ENCODE measurements around the gene FBXO24. TPM values are rescaled to one million over a fixed set of nuclear protein-coding genes. Genes with fewer than 3 reads are reported as not detected.
A peak's percentile ranks its signal among the peaks of the same experiment; 100 is the strongest.
"Not testable (repeated sequence)": the region's sequence is repeated elsewhere in the genome, so short reads cannot be mapped to it uniquely, and the experiment has no call there.

The FBXO24 gene, protein sequence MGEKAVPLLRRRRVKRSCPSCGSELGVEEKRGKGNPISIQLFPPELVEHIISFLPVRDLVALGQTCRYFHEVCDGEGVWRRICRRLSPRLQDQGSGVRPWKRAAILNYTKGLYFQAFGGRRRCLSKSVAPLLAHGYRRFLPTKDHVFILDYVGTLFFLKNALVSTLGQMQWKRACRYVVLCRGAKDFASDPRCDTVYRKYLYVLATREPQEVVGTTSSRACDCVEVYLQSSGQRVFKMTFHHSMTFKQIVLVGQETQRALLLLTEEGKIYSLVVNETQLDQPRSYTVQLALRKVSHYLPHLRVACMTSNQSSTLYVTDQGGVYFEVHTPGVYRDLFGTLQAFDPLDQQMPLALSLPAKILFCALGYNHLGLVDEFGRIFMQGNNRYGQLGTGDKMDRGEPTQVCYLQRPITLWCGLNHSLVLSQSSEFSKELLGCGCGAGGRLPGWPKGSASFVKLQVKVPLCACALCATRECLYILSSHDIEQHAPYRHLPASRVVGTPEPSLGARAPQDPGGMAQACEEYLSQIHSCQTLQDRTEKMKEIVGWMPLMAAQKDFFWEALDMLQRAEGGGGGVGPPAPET
- total RNA-seq, result 1 to 10 TPM in 1 of 2 experiments, under 1 TPM in 1; 0.80 to 1.3 TPM

- Mint-ChIP-seq H3K4me3 (peak within 1 kb of the TSS; percentile 98), H3K27ac (peak within 1 kb of the TSS; percentile 97), H3K36me3 (no peaks in the 10 kb centered on the region), H3K4me1 (peaks cover 23% of the 10 kb centered on the region), H3K27me3 (peaks cover 7% of the 10 kb centered on the region), H3K9me3 (ENCODE audit: low read depth) (no peaks in the 10 kb centered on the region)
- DNase-seq (peak; percentile 100), ATAC-seq (peak; percentile 84)
- CTCF ChIA-PET, result interaction anchor here (0.7 to 11.9 kb wide), 25 partner anchors 8 to 266 kb away, joined by 3 to 154 read pairs (median 6); partner anchors contain the start of genes MOSPD3, POP7, SLC12A9 and TSC22D4
Observed at GRCh38 chr7:100586266-100587025, at the start of gene FBXO24. FBXO24 (plus strand) TSS chr7:100586328; CDS start chr7:100586626, 298 bp downstream.

DNA sequence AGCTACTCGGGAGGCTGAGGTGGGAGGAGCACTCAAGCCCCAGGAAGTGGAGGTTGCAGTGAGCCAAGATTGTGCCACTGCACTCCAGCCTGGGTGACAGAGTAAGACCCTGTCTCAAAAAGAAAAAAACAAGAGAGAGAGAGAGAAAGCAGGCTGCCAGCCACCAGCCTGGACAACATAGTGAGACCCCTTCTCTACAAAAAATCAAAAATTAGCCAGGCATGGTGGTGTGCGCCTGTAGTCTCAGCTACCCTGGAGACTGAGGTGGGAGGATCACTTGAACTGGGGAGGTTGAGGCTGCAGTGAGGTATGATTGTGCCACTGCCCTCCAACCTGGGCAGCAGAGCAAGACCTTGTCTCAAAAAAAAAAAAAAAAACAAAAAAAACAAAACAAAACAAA lies 49.4 kb upstream of the FBXO24 start:
- ATAC-seq; H3K27ac Mint-ChIP-seq; H3K4me3 Mint-ChIP-seq; H3K36me3 Mint-ChIP-seq; DNase-seq; H3K9me3 Mint-ChIP-seq (ENCODE audit: low read depth); H3K27me3 Mint-ChIP-seq: not testable (repeated sequence)
- peaks cover 25% of the 10 kb centered on the region for H3K4me1 Mint-ChIP-seq
- CTCF ChIA-PET, result interaction anchor here (2.6 kb wide), 1 partner anchor 54 kb away, joined by 9 read pairs; no protein-coding TSS in a partner anchor

DNA sequence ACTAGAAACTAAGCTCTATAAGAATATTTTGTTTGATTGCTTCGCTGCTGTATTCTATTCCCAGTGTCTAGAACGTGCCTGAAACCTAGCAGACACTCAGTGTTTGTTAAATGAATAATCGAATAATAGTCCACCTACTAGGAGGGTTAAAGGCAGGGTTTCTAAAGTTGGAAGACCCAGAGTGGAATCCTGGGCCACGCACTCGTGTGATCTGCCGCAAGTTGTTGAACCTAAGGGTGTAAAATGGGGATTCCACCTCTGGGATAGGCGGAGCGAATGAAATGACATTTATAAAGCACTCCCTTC lies 47.8 kb upstream of the FBXO24 start:
- ATAC-seq (no peak), DNase-seq (no peak)
- peak overlapping the region; percentile 80 for H3K27ac Mint-ChIP-seq
- CTCF ChIA-PET, result interaction anchor here (0.7 to 3.4 kb wide), 10 partner anchors 8 to 167 kb away, joined by 3 to 25 read pairs (median 6); partner anchors contain the start of gene POP7
- peak overlapping the region; percentile 99 for H3K4me3 Mint-ChIP-seq
- no peaks in the 10 kb centered on the region for H3K9me3 Mint-ChIP-seq (ENCODE audit: low read depth)
- no peaks in the 10 kb centered on the region for H3K27me3 Mint-ChIP-seq
- peaks cover 9% of the 10 kb centered on the region for H3K36me3 Mint-ChIP-seq
- peaks cover 40% of the 10 kb centered on the region for H3K4me1 Mint-ChIP-seq

- CTCF ChIA-PET, result interaction anchor here (0.6 to 3.4 kb wide), 16 partner anchors 8 to 167 kb away, joined by 3 to 25 read pairs (median 4); partner anchors contain the start of gene POP7
- peak; percentile 100 for DNase-seq
Observed at GRCh38 chr7:100538654-100539435, 47.3 kb upstream of the FBXO24 start, which contains the start of gene AGFG2. AGFG2 (plus strand) TSS chr7:100539203; CDS start chr7:100539347, 144 bp downstream.

DNA sequence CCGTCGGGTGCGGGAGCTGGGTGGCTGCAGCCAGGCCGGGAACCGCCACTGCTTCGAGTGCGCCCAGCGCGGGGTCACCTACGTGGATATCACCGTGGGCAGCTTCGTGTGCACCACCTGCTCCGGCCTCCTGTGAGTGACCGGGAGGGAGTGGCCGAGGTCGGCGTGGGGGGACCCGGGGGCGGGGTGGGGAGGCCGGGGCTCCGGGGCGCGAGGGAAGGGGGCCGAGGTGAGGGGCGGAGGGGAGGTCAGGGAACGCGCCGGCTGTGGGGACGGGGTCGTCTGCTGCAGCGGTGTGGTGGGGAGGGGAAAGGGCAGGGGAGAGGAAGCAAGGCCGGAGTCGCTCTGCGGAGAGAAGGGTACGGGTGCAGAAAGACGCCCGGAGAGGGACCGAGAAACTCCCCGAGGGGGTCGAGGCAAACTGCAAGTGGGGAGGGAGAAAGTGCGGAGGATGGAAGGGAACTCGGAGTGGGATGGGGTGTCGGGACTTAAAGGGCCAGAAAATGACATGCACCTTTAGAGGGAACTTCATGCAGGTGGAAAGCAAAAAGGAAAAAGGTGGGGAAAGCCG lies 46.6 kb upstream of the FBXO24 start:
- H3K27ac Mint-ChIP-seq, result peak overlapping the region; percentile 91
- H3K4me1 Mint-ChIP-seq, result peaks cover 52% of the 10 kb centered on the region
- CTCF ChIA-PET, result interaction anchor here (0.6 to 3.4 kb wide), 12 partner anchors 10 to 166 kb away, joined by 3 to 25 read pairs (median 4); partner anchors contain the start of gene POP7
- H3K36me3 Mint-ChIP-seq, result peaks cover 10% of the 10 kb centered on the region
- H3K4me3 Mint-ChIP-seq, result peak overlapping the region; percentile 99
- peak; percentile 52 for DNase-seq
- ATAC-seq, result no peak
- H3K27me3 Mint-ChIP-seq, result no peaks in the 10 kb centered on the region
- H3K9me3 Mint-ChIP-seq (ENCODE audit: low read depth), result no peaks in the 10 kb centered on the region

More at GRCh38 chr7:100538654-100539435, 47.3 kb upstream of the FBXO24 start, which contains the start of gene AGFG2:
- Mint-ChIP-seq H3K4me3 (peak within 1 kb of the TSS; percentile 99), H3K27me3 (no peaks in the 10 kb centered on the region), H3K4me1 (peaks cover 45% of the 10 kb centered on the region), H3K27ac (peak within 1 kb of the TSS; percentile 91), H3K36me3 (peaks cover 10% of the 10 kb centered on the region), H3K9me3 (ENCODE audit: low read depth) (no peaks in the 10 kb centered on the region)
- ATAC-seq, result peak; percentile 95

DNA sequence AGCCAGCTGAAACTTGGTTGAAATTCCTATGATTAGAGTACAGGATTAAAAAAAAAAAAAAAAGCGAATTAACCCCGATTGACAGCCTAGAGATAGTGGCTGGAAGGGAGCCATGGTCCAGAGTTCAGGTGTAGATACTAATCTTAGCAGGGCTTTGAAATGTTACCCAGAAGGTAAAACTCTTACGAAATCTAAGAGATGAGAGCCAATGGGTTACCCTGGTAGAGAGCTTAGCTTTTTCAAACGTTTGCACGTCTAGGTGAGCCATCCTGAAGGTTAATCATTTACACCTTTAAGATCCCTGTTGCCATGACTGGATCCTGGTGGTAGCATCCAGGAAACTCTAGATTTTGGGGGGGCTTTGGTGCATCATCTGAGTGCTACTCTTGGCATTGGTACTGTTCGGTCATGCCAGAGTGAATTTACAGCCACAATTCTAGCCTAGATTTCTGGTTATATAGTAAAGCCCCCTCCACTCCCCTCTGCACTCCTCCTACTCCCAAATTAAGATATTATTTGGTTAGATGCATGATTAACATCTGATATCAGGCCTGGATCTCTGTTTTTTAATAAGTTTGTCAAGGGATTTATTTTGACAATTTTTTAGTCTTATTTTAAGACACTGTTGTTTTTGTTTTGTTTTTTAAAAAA lies 45.9 kb upstream of the FBXO24 start:
- Mint-ChIP-seq H3K4me1 (peaks cover 59% of the 10 kb centered on the region), H3K36me3 (peaks cover 10% of the 10 kb centered on the region), H3K27ac (peak overlapping the region; percentile 89), H3K9me3 (ENCODE audit: low read depth) (no peaks in the 10 kb centered on the region), H3K27me3 (no peaks in the 10 kb centered on the region), H3K4me3 (peak overlapping the region; percentile 99)
- ATAC-seq (no peak), DNase-seq (no peak)
- CTCF ChIA-PET, result interaction anchor here (1.5 to 3.4 kb wide), 4 partner anchors 20 to 165 kb away, joined by 4 to 25 read pairs (median 6); partner anchors contain the start of gene POP7

DNA sequence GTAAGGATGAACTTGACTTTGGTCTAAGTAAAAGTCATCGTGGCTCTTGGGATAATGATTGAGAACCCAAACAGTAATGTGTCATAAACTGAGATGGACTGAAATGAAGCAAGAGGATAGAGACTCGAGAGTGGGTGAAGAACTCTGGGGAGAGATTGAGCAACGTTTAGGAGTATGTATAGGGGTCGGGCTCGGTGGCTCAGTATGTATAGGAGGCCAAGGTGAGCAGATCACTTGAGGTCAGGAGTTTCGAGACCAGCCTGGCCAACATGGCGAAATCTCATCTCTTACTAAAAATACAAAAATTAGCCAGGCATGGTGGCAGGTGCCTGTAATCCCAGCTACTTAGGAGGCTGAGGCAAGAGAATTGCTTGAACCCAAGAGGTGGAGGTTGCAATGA lies 44.8 kb upstream of the FBXO24 start:
- Mint-ChIP-seq H3K27ac (peak overlapping the region; percentile 95), H3K4me1 (peaks cover 69% of the 10 kb centered on the region), H3K4me3 (peak overlapping the region; percentile 99)
- CTCF ChIA-PET, result interaction anchor here (0.7 to 11.5 kb wide), 9 partner anchors 11 to 98 kb away, joined by 3 to 158 read pairs (median 4); partner anchors contain the start of gene TSC22D4
- not testable (repeated sequence) for H3K9me3 Mint-ChIP-seq (ENCODE audit: low read depth); DNase-seq; H3K27me3 Mint-ChIP-seq; H3K36me3 Mint-ChIP-seq; ATAC-seq

GRCh38 chr7:100543586-100543985 lies 42.5 kb upstream of the FBXO24 start:
- peak overlapping the region; percentile 99 for H3K4me3 Mint-ChIP-seq

DNA sequence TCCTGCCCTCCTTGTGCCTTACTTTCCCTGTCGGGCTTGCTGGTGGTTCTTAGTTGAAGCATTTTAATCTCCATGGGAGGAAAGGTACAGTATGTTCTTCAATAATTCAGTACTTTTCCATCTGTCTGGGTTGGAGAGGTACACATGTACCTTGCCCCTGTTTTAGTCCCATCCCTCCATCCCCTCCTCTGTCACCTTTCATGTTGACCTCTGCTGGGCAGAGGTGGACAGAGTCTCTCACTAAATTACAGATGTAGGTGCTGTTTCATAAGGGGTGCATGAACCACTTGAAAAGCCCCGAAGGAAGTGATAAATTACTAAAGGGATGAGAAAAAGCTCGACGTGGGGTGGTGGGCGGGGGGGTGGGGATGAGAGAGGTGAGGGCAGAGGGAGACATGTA lies 41.7 kb upstream of the FBXO24 start:
- peak overlapping the region; percentile 99 for H3K4me3 Mint-ChIP-seq
- peaks cover 93% of the 10 kb centered on the region for H3K4me1 Mint-ChIP-seq
- no peaks in the 10 kb centered on the region for H3K9me3 Mint-ChIP-seq (ENCODE audit: low read depth)
- no peaks in the 10 kb centered on the region for H3K27me3 Mint-ChIP-seq
- H3K36me3 Mint-ChIP-seq, result peaks cover 15% of the 10 kb centered on the region
- H3K27ac Mint-ChIP-seq, result peak overlapping the region; percentile 95
- ATAC-seq, result no peak
- DNase-seq, result no peak
- CTCF ChIA-PET, result interaction anchor here (1.6 to 11.5 kb wide), 5 partner anchors 14 to 75 kb away, joined by 5 to 158 read pairs (median 18); partner anchors contain the start of gene TSC22D4

More at GRCh38 chr7:100543586-100543985, 42.5 kb upstream of the FBXO24 start:
- CTCF ChIA-PET, result interaction anchor here (1.7 to 11.5 kb wide), 4 partner anchors 10 to 74 kb away, joined by 3 to 158 read pairs (median 16); partner anchors contain the start of gene TSC22D4
- Mint-ChIP-seq H3K27ac (peak overlapping the region; percentile 95), H3K27me3 (no peaks in the 10 kb centered on the region), H3K9me3 (ENCODE audit: low read depth) (no peaks in the 10 kb centered on the region), H3K36me3 (peaks cover 12% of the 10 kb centered on the region), H3K4me1 (peaks cover 86% of the 10 kb centered on the region)
- DNase-seq (no peak), ATAC-seq (no peak)

GRCh38 chr7:100544967-100545359 lies 41.2 kb upstream of the FBXO24 start:
- H3K4me3 Mint-ChIP-seq, result peak overlapping the region; percentile 99
- H3K9me3 Mint-ChIP-seq (ENCODE audit: low read depth), result no peaks in the 10 kb centered on the region
- peaks cover 96% of the 10 kb centered on the region for H3K4me1 Mint-ChIP-seq
- peak overlapping the region; percentile 95 for H3K27ac Mint-ChIP-seq
- ATAC-seq, result no peak
- no peaks in the 10 kb centered on the region for H3K27me3 Mint-ChIP-seq
- CTCF ChIA-PET, result interaction anchor here (0.6 to 11.5 kb wide), 9 partner anchors 12 to 88 kb away, joined by 3 to 158 read pairs (median 5); partner anchors contain the start of gene FBXO24
- H3K36me3 Mint-ChIP-seq, result peaks cover 18% of the 10 kb centered on the region
- DNase-seq, result no peak

DNA sequence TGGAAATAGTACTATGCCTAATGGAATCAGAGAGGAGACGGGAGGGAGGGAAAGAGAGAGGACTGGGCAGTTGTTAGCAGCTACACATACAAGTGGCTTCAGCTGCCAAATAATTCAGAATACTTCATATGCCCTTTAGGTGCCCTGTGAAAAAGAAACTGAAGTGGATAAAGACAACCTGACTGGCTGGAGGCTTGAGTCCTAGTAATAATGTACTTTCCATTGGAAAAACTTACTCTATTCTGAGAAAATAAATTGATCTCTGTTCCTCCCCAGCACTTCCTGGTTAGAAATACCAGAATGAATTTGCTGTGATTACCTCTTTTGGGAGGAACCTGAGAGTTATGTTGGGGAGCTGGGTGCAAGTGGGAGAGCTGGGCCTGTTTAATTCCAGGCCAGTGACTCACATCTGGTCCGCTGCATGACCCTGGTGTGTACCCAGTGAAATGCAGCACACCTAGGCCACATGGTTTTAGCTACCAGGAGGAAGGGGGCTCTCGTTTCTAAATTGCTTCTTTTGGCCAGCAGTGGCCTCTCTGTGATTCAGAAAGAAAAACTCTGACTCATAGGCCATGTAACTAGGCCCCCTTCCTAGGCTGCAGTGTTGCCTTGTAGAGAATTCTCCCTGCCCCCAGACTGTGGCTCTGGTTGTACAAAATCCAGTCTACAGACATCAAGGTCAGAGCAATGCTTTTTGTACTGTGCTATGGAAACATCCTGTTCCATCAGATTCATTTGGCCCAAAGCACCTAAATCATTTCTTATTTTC lies 40.6 kb upstream of the FBXO24 start:
- DNase-seq (peak; percentile 81), ATAC-seq (peak; percentile 67)
- H3K4me1 Mint-ChIP-seq, result peaks cover 97% of the 10 kb centered on the region
- H3K36me3 Mint-ChIP-seq, result peaks cover 21% of the 10 kb centered on the region
- peak overlapping the region; percentile 99 for H3K4me3 Mint-ChIP-seq
- peak overlapping the region; percentile 95 for H3K27ac Mint-ChIP-seq
- no peaks in the 10 kb centered on the region for H3K27me3 Mint-ChIP-seq
- CTCF ChIA-PET, result interaction anchor here (0.6 to 11.5 kb wide), 12 partner anchors 8 to 807 kb away, joined by 3 to 158 read pairs (median 5); partner anchors contain the start of genes FBXO24 and SLC12A9
- H3K9me3 Mint-ChIP-seq (ENCODE audit: low read depth), result no peaks in the 10 kb centered on the region

All from activated CD8-positive, alpha-beta memory T cell treated with anti-CD3 and anti-CD28 coated beads, Interleukin-2, amount 10 ng/mL, durations not matched to agents 7 days and 5 days (primary cell).